ENCODE measurements around the gene PLA2G4D. TPM values are rescaled to one million over a fixed set of nuclear protein-coding genes. Genes with fewer than 3 reads are reported as not detected.

The PLA2G4D gene, protein sequence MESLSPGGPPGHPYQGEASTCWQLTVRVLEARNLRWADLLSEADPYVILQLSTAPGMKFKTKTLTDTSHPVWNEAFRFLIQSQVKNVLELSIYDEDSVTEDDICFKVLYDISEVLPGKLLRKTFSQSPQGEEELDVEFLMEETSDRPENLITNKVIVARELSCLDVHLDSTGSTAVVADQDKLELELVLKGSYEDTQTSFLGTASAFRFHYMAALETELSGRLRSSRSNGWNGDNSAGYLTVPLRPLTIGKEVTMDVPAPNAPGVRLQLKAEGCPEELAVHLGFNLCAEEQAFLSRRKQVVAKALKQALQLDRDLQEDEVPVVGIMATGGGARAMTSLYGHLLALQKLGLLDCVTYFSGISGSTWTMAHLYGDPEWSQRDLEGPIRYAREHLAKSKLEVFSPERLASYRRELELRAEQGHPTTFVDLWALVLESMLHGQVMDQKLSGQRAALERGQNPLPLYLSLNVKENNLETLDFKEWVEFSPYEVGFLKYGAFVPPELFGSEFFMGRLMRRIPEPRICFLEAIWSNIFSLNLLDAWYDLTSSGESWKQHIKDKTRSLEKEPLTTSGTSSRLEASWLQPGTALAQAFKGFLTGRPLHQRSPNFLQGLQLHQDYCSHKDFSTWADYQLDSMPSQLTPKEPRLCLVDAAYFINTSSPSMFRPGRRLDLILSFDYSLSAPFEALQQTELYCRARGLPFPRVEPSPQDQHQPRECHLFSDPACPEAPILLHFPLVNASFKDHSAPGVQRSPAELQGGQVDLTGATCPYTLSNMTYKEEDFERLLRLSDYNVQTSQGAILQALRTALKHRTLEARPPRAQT
- total RNA-seq (2021): 0.07 to 0.24 TPM (median 0.09 TPM) in 3 replicates
- percentile 6 among the genes with signal in this experiment for Bru-seq, nascent RNA
- long read RNA-seq, experiment 1: 0 reads
- long read RNA-seq, experiment 2: 0 reads
- long read RNA-seq, experiment 3: 0 reads

DNA sequence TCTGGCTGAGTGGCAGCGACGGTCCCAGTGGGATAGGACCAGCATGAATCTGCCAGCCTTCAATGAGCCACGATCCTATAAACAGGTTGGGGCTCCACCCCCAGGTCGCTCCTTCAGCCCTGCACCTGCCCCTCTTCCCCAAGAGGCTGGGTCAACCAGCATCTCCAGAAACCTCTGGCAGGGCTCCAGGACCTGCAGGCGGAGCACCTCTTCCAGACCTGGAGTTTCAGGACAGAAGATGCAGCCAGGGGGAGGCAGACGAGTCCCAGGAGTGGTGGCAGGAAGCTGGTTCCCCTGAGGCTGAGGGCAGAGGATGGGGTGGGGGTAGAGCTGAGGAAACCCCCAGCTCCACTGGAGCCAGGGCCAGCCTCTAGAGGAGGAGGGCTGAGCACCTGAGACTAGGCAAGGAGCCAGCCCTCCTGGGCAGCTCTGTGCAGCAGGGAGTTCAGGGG is at the start of gene PLA2G4D:
TSS of gene PLA2G4D (minus strand) at position 51 of the 452 bp plus-strand sequence. CDS start 103 bp downstream, outside the sequence.
- DNase-seq (ENCODE audit: low spot score) (no peak), ATAC-seq (peak; percentile 60)
- no peaks in the 10 kb centered on the region; the same call in 1 of the 2 replicates for H3K27me3 Mint-ChIP-seq (ENCODE audit: low read depth)
- H3K4me3 Mint-ChIP-seq: no peak within 1 kb of the TSS
- CTCF ChIA-PET: interaction anchor here (0.5 to 4.3 kb wide), 6 partner anchors 8 to 70 kb away, joined by 4 to 28 read pairs (median 7); no protein-coding TSS in a partner anchor
- no peaks in the 10 kb centered on the region for H3K36me3 Mint-ChIP-seq
- H3K27ac Mint-ChIP-seq: no peak within 1 kb of the TSS
- H3K4me1 Mint-ChIP-seq: peaks cover 18% of the 10 kb centered on the region
- TF ChIP-seq JUN (CRISPR knock-in tag; IDR thresholded peaks at IDR 0.05) (no peak), NR1H2 (CRISPR knock-in tag; IDR thresholded peaks at IDR 0.05) (no peak), MYBL2 (CRISPR knock-in tag; IDR thresholded peaks at IDR 0.05) (no peak)
- TF ChIP-seq, protein P1, sequence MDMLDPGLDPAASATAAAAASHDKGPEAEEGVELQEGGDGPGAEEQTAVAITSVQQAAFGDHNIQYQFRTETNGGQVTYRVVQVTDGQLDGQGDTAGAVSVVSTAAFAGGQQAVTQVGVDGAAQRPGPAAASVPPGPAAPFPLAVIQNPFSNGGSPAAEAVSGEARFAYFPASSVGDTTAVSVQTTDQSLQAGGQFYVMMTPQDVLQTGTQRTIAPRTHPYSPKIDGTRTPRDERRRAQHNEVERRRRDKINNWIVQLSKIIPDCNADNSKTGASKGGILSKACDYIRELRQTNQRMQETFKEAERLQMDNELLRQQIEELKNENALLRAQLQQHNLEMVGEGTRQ (CRISPR knock-in tag; IDR thresholded peaks at IDR 0.05): no peak
- TF ChIP-seq, protein P2, sequence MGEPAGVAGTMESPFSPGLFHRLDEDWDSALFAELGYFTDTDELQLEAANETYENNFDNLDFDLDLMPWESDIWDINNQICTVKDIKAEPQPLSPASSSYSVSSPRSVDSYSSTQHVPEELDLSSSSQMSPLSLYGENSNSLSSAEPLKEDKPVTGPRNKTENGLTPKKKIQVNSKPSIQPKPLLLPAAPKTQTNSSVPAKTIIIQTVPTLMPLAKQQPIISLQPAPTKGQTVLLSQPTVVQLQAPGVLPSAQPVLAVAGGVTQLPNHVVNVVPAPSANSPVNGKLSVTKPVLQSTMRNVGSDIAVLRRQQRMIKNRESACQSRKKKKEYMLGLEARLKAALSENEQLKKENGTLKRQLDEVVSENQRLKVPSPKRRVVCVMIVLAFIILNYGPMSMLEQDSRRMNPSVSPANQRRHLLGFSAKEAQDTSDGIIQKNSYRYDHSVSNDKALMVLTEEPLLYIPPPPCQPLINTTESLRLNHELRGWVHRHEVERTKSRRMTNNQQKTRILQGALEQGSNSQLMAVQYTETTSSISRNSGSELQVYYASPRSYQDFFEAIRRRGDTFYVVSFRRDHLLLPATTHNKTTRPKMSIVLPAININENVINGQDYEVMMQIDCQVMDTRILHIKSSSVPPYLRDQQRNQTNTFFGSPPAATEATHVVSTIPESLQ (CRISPR knock-in tag; IDR thresholded peaks at IDR 0.05): no peak
- TF ChIP-seq, protein P3, sequence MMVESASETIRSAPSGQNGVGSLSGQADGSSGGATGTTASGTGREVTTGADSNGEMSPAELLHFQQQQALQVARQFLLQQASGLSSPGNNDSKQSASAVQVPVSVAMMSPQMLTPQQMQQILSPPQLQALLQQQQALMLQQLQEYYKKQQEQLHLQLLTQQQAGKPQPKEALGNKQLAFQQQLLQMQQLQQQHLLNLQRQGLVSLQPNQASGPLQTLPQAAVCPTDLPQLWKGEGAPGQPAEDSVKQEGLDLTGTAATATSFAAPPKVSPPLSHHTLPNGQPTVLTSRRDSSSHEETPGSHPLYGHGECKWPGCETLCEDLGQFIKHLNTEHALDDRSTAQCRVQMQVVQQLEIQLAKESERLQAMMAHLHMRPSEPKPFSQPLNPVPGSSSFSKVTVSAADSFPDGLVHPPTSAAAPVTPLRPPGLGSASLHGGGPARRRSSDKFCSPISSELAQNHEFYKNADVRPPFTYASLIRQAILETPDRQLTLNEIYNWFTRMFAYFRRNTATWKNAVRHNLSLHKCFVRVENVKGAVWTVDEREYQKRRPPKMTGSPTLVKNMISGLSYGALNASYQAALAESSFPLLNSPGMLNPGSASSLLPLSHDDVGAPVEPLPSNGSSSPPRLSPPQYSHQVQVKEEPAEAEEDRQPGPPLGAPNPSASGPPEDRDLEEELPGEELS (CRISPR knock-in tag; IDR thresholded peaks at IDR 0.05): no peak
- TF ChIP-seq, protein P4, sequence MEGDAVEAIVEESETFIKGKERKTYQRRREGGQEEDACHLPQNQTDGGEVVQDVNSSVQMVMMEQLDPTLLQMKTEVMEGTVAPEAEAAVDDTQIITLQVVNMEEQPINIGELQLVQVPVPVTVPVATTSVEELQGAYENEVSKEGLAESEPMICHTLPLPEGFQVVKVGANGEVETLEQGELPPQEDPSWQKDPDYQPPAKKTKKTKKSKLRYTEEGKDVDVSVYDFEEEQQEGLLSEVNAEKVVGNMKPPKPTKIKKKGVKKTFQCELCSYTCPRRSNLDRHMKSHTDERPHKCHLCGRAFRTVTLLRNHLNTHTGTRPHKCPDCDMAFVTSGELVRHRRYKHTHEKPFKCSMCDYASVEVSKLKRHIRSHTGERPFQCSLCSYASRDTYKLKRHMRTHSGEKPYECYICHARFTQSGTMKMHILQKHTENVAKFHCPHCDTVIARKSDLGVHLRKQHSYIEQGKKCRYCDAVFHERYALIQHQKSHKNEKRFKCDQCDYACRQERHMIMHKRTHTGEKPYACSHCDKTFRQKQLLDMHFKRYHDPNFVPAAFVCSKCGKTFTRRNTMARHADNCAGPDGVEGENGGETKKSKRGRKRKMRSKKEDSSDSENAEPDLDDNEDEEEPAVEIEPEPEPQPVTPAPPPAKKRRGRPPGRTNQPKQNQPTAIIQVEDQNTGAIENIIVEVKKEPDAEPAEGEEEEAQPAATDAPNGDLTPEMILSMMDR (IDR thresholded peaks at IDR 0.05): no peak
- TF ChIP-seq, protein P5, sequence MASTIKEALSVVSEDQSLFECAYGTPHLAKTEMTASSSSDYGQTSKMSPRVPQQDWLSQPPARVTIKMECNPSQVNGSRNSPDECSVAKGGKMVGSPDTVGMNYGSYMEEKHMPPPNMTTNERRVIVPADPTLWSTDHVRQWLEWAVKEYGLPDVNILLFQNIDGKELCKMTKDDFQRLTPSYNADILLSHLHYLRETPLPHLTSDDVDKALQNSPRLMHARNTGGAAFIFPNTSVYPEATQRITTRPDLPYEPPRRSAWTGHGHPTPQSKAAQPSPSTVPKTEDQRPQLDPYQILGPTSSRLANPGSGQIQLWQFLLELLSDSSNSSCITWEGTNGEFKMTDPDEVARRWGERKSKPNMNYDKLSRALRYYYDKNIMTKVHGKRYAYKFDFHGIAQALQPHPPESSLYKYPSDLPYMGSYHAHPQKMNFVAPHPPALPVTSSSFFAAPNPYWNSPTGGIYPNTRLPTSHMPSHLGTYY (CRISPR knock-in tag; IDR thresholded peaks at IDR 0.05): no peak
- POLR2A ChIA-PET: interaction anchor here (0.5 kb wide), 1 partner anchor 121 kb away, joined by 3 read pairs; no protein-coding TSS in a partner anchor
- H3K9me3 Mint-ChIP-seq: peaks cover 6% of the 10 kb centered on the region; the same call in 1 of the 2 replicates

DNA sequence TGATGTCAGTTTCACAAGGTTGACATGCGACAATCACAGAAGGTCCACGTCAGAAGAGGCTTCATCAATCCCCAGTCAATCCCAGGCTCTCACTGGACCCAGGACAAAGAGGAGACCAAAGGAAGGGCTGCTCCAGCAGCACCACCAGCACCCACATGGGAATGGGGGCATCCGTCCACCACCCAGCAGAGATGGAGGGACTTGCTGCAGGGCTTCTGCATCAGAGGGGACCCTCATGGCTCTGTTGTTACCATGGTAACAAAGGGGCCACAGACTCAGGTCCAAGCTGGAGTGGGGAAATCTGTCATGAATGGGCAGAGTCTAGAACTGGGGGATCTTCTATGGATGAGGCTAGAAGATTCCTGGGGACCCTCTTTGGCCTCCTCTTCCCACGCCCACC is 49.0 kb upstream of the PLA2G4D start:
- Mint-ChIP-seq H3K27me3 (ENCODE audit: low read depth) (no peaks in the 10 kb centered on the region), H3K27ac (no peak overlapping the region), H3K36me3 (no peaks in the 10 kb centered on the region; the same call in 1 of the 2 replicates), H3K9me3 (peaks cover 15% of the 10 kb centered on the region), H3K4me3 (no peak overlapping the region), H3K4me1 (no peaks in the 10 kb centered on the region)
- POLR2A ChIA-PET: no interaction called here
- CTCF ChIA-PET: interaction anchor here (0.6 to 1.3 kb wide), 3 partner anchors 10 to 476 kb away, joined by 3 to 7 read pairs (median 5); no protein-coding TSS in a partner anchor
- no peak for ATAC-seq
- peak; percentile 0 for DNase-seq (ENCODE audit: low spot score)
- TF ChIP-seq ETV6 (CRISPR knock-in tag; IDR thresholded peaks at IDR 0.05): no peak
- TF ChIP-seq NR2C2 (CRISPR knock-in tag; IDR thresholded peaks at IDR 0.05): no peak
- TF ChIP-seq, protein P6, sequence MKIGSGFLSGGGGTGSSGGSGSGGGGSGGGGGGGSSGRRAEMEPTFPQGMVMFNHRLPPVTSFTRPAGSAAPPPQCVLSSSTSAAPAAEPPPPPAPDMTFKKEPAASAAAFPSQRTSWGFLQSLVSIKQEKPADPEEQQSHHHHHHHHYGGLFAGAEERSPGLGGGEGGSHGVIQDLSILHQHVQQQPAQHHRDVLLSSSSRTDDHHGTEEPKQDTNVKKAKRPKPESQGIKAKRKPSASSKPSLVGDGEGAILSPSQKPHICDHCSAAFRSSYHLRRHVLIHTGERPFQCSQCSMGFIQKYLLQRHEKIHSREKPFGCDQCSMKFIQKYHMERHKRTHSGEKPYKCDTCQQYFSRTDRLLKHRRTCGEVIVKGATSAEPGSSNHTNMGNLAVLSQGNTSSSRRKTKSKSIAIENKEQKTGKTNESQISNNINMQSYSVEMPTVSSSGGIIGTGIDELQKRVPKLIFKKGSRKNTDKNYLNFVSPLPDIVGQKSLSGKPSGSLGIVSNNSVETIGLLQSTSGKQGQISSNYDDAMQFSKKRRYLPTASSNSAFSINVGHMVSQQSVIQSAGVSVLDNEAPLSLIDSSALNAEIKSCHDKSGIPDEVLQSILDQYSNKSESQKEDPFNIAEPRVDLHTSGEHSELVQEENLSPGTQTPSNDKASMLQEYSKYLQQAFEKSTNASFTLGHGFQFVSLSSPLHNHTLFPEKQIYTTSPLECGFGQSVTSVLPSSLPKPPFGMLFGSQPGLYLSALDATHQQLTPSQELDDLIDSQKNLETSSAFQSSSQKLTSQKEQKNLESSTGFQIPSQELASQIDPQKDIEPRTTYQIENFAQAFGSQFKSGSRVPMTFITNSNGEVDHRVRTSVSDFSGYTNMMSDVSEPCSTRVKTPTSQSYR (CRISPR knock-in tag; IDR thresholded peaks at IDR 0.05): no peak
- TF ChIP-seq ZNF416 (CRISPR knock-in tag; IDR thresholded peaks at IDR 0.05): no peak
- no peak for TF ChIP-seq NFYB (CRISPR knock-in tag; conservative IDR thresholded peaks at IDR 0.05; ENCODE audit: low read depth)
- no peak for TF ChIP-seq ZBTB21 (CRISPR knock-in tag; IDR thresholded peaks at IDR 0.05; ENCODE audit: borderline replicate concordance)
- TF ChIP-seq, protein P7, sequence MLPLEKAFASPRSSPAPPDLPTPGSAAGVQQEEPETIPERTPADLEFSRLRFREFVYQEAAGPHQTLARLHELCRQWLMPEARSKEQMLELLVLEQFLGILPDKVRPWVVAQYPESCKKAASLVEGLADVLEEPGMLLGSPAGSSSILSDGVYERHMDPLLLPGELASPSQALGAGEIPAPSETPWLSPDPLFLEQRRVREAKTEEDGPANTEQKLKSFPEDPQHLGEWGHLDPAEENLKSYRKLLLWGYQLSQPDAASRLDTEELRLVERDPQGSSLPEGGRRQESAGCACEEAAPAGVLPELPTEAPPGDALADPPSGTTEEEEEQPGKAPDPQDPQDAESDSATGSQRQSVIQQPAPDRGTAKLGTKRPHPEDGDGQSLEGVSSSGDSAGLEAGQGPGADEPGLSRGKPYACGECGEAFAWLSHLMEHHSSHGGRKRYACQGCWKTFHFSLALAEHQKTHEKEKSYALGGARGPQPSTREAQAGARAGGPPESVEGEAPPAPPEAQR (CRISPR knock-in tag; IDR thresholded peaks at IDR 0.05): no peak
- TF ChIP-seq, protein P8, sequence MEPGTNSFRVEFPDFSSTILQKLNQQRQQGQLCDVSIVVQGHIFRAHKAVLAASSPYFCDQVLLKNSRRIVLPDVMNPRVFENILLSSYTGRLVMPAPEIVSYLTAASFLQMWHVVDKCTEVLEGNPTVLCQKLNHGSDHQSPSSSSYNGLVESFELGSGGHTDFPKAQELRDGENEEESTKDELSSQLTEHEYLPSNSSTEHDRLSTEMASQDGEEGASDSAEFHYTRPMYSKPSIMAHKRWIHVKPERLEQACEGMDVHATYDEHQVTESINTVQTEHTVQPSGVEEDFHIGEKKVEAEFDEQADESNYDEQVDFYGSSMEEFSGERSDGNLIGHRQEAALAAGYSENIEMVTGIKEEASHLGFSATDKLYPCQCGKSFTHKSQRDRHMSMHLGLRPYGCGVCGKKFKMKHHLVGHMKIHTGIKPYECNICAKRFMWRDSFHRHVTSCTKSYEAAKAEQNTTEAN (CRISPR knock-in tag; IDR thresholded peaks at IDR 0.05): no peak
- TF ChIP-seq TEAD1 (CRISPR knock-in tag; IDR thresholded peaks at IDR 0.05): no peak
